ENCODE measurements around the gene RTN4R.
A peak's percentile ranks its signal among the peaks of the same experiment; 100 is the strongest.
"Not testable (repeated sequence)": the region's sequence is repeated elsewhere in the genome, so short reads cannot be mapped to it uniquely, and the experiment has no call there.

Gene RTN4R

DNA sequence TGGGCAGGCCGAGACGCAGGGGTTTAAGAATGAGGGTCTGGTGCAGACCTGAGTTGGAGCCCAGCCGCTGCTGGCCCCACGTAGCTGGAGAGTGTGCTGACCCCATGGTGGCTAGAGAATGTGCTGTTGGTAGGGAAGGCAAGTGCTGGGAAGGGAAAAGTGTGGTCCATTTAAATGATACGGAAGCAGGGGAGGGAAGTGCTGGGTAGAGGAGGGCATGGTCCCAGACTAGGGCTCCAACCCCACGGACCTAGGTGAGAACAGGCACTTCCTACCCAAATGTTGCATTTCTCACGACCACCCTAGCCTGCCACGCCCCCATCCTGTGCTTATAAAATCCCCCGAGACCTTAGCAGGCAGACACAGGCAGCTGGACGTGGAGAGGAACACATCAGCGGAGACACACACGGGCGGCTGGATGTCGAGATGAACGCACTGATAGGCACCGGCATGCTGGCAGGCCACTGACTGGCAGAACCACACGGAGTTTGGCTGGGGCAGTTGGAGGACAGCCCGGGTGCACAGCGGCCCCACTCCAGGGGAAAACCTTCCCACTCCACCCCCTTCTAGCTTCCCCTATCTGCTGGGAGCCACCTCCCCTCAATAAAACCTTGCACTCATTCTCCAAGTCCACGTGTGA lies 18.8 kb upstream of the RTN4R start:
- DNase-seq (ENCODE audit: low read depth in 3 of 3), result not testable (repeated sequence)

DNA sequence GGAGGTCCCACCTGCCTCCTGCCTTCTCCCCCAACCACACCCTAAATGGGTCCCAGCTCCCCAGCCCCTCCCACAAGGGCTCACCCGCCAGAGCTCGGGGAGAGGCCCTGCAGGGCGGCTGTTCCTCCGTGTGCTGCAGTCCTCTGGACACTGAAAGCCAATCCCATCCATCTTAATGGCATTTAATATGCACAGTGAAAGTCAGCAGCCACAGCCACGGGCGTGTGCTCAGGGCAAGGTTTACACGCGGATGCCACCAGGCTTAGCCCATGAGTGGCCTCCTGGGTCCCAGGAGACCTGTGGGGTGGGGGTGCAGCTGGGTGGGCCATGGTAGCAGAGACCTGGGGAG lies 18.2 kb upstream of the RTN4R start:
- not testable (repeated sequence) for DNase-seq (ENCODE audit: low read depth in 3 of 3)

- DNase-seq (ENCODE audit: low read depth in 3 of 3), result peak; percentile 66 to 78 (median 68)
Measured at GRCh38 chr22:20285473-20286311, 17.6 kb upstream of the RTN4R start.

DNA sequence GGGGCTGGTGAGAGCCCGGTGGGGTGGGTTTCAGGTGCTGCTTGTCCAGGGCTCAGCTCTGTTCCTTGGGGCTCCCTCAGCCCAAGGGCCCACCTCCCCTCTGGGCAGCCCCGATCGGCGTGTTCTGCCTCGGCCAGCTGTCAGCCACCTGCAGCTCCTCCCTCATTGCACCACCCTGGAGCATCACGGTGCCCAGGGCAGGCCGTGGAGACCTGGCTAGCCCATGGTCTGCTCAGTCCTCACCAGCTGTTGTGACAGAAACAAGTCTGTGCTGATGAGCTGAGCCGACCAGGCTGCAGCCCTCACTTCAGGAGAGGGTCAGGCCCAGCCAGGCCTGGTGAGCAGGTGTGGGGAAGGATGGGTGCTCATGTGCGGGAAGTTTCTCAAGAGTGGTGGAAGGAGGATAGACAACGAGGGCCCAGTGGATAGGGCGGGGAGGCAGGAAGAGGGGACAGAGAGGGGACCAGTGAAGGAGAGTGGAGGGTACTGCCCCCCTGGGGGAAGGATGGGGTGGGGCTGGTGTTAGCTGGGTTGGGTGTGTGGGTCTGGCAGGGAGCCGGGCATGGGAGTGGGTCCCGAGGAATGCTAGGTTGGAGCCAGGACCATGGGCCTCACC lies 16.5 kb upstream of the RTN4R start:
- DNase-seq (ENCODE audit: low read depth in 3 of 3), result no peak

DNA sequence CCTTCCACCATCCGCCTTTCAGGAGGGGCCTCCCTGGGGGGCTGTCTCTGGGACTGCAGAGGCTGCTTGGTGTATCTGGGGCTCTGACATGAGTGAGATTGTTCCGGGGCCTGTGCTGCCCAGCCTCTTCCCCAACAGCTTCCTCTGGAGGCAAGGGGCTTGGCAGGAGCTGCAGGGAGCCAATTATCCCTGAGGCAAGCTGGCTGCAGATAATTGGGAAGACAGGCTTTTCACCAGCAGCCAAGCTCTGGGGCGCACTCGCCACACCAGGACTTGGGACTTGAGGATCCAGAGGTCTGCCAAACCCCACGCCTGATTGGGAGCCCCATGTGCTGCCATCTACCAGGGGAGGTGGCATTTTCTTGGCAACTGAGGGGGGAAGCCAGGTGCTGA lies 15.6 kb upstream of the RTN4R start:
- no peak for DNase-seq (ENCODE audit: low read depth in 3 of 3)

GRCh38 chr22:20282901-20283673 lies 15.0 kb upstream of the RTN4R start:
- DNase-seq (ENCODE audit: low read depth in 3 of 3), result no peak

GRCh38 chr22:20281891-20282290 lies 13.8 kb upstream of the RTN4R start:
- no peak for DNase-seq (ENCODE audit: low read depth in 3 of 3)

GRCh38 chr22:20281473-20281872 lies 13.4 kb upstream of the RTN4R start:
- not testable (repeated sequence) for DNase-seq (ENCODE audit: low read depth in 3 of 3)

DNA sequence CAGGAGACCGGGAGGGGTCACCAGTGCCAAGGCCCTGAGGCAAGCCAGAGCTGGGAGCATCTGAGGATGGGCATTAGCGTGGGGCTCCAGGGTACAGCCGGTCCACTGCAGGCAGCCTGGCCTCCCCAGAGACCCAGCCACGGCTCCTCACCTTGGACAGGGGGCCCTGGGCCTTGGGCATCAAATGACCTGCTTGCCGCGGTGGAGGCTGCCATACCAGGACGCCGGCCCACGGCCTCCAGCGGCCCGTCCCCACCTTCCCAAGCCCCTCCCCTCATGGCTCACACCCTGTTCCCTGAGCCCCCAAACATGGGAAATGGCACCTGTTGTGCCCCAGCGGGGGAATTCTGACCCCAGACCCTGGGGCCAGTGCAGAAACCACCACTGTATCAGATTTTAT lies 12.7 kb upstream of the RTN4R start:
- no peak for DNase-seq (ENCODE audit: low read depth in 3 of 3)

- DNase-seq (ENCODE audit: low read depth in 3 of 3), result not testable (repeated sequence)
Measured at GRCh38 chr22:20280163-20280562, 12.0 kb upstream of the RTN4R start.

DNA sequence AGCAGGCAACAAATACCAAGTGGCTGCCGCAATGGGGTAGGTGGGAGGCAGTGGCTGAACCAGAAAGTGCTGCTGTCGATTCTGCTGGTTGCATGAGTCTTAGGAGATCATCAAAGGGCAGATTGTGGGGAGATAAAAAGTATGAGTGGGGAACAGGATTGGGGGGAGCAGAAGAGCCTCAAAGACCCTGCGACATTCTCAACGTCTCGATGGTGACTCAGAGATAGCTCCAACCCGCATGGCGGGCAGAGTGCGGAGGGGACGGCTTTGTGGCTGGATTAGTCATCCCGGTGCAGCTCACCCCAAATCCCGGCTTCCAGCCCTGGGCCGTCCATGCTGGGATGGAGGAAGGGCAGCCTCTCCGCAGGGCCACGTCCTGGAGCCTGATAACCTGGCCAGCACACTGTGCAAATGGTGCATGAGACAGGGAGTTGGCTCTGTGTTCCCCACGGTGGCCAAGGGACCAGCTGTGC lies 11.6 kb upstream of the RTN4R start:
- no peak for DNase-seq (ENCODE audit: low read depth in 3 of 3)

DNA sequence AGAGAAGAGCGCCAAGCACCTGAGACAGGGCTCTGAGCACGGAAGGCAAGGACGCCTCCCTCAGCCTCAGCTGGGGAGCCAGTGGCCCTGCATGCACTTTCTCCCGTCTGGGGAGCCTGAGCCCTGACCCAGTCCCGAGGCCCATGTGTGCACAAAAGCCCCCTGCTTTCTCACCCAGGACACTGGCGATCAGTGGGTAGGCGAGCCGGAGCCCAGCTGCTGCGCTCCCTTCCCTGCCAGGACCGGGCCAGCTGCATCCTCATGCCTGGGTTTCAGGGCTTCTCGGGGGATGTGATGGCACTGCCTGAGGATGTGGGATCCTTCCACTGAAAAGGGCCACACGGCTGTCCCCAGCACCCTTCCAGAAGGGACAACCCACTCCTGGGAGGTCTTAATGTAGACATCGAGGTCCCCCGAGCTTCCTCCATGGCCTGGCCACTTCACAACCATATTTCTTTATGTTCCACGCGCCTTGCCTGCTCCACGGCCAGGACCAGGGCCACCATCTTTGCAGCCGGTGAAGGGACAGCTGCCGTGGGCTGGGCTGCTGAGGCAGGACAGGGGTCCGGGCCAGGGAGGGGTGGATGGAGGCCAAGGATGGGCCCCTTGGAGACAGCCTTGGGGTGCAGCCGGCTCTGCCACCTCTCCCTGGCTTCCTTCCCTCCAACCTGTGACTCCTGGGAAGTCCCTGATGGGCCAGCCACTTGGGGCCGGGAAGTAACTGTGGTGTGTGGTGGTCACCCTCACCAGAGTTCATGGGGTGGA lies 10.8 kb upstream of the RTN4R start:
- DNase-seq (ENCODE audit: low read depth in 3 of 3), result not testable (repeated sequence)

DNA sequence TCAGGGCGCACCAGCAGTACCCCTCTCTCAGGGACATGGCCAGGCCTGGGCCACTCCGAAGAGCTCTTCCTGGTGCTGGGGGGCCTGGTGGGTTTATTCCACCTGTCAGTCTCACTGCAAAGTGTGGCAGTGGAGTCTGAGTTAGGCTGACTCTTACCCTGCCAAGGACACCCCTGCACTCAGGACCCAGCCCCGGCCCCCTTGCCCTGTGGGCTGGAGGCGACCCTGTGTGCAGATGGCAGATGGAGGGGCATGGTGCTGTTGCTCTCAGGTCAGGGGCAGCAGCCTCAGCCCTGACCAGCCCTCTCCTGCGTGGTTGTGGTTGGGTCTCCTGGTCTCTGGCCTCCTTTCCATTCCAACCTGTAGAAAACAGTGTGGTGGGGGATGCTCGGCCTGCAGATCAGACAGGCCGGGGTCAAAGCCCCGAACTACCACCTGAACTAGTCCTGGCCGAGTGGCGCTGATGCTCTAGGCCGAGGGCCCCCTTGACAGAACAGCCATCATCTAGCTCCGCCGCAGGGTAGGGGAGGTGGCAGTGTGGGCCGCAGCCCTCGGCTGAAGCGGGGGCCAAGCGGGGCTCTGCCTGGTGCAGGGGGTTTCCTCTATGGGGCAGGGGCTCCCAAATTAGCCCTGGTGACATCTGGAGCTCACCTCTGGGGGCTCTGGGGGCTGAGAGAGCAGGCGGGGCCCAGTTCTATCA lies 10.0 kb upstream of the RTN4R start:
- DNase-seq (ENCODE audit: low read depth in 3 of 3), result not testable (repeated sequence)

- DNase-seq (ENCODE audit: low read depth in 3 of 3), result no peak
Measured at GRCh38 chr22:20276468-20276867, 8.3 kb upstream of the RTN4R start.

GRCh38 chr22:20275836-20276235 lies 7.7 kb upstream of the RTN4R start:
- no peak for DNase-seq (ENCODE audit: low read depth in 3 of 3)

DNA sequence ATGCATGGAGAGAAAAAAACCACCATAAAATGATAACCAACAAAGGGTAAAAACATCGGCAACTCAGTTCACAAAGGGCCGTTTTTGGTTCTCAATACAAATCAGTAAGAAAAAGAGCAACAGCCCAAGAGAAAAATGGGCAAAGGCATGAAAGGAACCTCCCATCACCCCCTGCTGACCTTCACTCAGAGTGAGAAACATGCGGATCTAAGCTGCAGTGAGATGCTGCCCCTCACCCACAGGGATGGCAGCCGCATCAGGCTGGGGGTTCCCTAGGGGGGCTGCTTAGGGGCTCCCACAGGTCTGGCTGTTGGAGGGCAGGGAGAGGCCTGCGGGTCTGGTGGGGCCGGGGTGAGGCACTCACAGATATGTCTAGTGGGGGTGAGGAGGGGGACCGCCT lies 7.2 kb upstream of the RTN4R start:
- DNase-seq (ENCODE audit: low read depth in 3 of 3), result not testable (repeated sequence)

DNA sequence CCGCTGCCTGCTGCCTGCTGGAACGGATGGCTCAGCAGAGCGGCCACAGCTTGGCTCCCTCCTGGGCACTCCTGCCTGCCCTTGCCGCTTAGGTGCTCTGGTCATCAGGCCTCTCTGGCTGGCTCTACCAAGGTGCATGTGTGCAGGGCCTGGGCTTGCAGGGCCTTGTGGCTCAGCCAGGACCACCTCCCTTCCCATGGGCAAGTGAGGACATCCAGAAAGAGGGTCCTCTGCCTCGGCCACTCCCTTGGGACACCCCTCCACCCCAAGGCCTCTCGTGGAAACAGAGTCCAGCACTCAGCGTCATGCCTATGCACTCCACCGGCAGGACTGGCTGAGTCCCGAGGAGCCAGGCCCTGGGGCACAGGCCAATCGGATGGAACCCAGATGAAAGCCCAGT lies 6.3 kb upstream of the RTN4R start:
- DNase-seq (ENCODE audit: low read depth in 3 of 3), result not testable (repeated sequence)

- DNase-seq (ENCODE audit: low read depth in 3 of 3), result no peak
Measured at GRCh38 chr22:20273758-20274181, 5.7 kb upstream of the RTN4R start.

DNA sequence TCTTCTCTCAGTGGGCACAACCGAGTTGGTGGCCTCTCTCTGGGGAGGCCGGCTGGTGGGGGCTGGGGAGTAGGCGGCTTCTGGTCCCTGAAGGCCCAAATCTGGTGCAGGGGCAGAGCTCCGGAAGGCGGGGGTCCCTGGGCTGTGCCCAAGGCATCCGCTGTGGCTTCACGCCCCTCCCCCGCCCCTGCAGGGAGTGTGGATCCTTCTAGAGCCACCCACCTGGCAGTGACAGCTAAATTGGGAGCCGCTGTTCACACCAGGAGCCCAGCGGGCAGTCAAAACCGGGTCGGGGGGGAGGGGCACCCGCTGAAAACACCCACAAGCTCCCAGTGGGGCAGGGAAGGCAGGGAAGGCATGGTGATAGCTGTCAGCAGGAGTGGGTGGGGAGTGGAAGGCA lies 4.6 kb upstream of the RTN4R start:
- DNase-seq (ENCODE audit: low read depth in 3 of 3), result no peak

DNA sequence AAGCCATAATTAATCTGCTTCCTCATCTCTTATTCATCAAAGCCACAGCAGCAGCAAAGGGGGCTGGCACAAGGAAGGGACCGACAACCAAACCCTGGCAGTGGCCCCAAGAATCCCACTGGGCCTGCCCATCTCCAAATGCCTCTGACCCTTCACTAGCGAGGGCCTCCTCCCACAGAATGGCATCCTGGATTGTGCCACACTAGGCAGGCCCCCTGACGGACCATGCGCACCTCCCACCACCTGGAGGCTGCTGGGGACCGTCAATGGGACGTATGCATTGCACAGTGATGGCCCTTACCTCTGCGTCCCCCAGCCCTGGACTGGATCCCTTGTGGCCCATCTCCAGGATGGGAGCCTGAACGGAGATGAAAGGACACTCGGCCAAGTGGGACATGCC lies 4.1 kb upstream of the RTN4R start:
- no peak for DNase-seq (ENCODE audit: low read depth in 3 of 3)

Data from stimulated activated CD4-positive, alpha-beta T cell treated with anti-CD3 and anti-CD28 coated beads, TNF-alpha, amount 100 ng/mL, for 24 hours (primary cell).